ENCODE results near the gene BICDL2.

BICDL2 gene

DNA sequence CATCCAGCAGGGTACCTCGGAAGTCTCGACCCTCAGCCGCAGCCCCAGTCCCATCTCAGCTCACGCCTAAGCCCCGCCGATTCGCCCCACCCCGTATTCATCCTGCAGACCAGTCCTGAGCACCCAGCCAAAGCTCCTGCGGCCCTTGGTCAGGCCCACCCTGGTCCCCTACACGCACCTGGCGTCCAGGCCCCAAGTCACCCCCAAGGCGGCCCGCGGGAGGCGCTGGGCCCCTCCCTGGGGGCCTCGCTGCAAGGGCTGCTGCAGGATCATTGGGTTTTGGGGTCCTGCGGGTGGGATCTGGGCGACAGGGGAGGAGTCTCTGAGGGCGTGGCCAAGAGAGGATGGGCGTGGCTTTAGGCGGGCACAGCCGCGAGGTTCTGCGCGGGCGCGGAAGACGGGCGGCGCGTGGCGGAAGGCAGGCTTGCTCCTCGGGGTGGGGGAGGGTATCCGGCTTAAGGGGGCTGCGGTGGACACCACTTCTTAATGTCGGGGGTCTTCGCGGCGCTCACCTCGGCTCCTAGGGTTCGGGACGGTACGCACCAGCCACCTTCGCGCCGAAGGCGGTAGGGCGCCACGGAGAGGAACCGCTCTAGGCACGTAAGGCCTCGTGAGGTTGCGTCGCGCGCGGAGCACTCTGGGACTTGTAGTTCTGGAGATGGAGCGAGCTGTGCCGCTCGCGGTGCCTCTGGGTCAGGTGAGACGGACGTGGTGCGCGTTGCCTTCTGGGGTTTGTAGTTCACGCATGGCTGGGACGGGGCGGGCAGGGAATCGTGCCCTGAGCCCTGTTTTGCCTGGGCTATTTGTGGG, 12.9 kb downstream of the BICDL2 start, which contains the start of the genes HCFC1R1 and THOC6:
HCFC1R1 (minus strand) TSS at position 274 of the 810 bp plus-strand sequence; CDS start at position 273, 1 bp downstream.
THOC6 (plus strand) TSS at position 367 of the 810 bp plus-strand sequence; CDS start at position 659, 292 bp downstream.
- TF ChIP-seq, protein P1, sequence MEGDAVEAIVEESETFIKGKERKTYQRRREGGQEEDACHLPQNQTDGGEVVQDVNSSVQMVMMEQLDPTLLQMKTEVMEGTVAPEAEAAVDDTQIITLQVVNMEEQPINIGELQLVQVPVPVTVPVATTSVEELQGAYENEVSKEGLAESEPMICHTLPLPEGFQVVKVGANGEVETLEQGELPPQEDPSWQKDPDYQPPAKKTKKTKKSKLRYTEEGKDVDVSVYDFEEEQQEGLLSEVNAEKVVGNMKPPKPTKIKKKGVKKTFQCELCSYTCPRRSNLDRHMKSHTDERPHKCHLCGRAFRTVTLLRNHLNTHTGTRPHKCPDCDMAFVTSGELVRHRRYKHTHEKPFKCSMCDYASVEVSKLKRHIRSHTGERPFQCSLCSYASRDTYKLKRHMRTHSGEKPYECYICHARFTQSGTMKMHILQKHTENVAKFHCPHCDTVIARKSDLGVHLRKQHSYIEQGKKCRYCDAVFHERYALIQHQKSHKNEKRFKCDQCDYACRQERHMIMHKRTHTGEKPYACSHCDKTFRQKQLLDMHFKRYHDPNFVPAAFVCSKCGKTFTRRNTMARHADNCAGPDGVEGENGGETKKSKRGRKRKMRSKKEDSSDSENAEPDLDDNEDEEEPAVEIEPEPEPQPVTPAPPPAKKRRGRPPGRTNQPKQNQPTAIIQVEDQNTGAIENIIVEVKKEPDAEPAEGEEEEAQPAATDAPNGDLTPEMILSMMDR (IDR thresholded peaks at IDR 0.05): no peak

DNA sequence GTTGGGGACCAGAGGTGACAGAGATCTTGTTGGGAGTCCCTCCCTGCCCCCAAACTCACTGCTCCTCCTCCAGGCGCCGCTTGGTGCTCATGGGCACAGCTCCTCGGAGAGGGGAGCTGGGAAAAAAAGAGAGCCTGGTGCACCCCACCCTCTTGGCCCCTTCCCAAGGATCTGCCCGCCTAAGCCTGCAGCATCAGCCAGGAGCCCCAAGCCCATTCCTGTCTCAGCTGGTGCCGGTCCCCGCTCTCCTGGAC, 13.4 kb downstream of the BICDL2 start:
- TF ChIP-seq, protein P1 (IDR thresholded peaks at IDR 0.05): no peak

DNA sequence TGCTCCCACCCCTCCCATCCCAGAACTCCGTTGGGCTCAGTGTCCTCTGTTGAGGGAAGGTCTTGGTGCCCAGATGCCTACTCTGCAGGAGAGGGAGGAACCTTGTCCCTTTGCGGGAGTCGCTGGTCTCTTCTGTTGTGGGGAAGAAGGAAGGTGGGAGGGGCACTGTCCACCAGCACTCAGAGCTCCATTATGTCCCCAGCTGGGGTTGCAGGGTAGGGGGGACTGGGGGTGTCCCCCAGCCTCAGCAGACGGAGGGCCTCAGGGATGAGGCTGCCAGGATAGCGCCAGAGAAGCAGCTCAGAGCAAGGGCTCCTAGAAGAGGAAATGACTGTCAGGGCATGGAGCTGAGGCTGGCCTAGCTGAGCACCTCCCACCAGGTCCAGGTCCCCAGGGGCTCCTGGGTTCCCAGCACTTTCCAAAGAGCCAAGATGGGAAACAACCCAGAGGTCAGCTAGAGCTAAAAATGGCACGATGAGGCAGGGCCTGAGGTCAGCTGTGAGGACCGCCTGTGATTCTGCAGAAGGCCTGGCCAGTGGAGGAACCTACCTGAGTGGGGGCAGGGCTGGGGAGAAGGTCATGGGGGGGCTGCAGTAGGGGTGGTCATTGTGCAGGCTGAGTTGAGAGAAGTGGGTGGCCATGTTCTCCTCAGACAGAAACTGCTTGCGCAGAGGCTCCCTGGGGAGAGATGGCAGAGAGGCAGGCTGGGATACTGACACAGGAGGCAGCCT, 13.9 kb downstream of the BICDL2 start:
- TF ChIP-seq, protein P1 (IDR thresholded peaks at IDR 0.05): no peak

GRCh38 chr16:3022208-3022683, 14.5 kb downstream of the BICDL2 start:
- TF ChIP-seq, protein P1 (IDR thresholded peaks at IDR 0.05): no peak

DNA sequence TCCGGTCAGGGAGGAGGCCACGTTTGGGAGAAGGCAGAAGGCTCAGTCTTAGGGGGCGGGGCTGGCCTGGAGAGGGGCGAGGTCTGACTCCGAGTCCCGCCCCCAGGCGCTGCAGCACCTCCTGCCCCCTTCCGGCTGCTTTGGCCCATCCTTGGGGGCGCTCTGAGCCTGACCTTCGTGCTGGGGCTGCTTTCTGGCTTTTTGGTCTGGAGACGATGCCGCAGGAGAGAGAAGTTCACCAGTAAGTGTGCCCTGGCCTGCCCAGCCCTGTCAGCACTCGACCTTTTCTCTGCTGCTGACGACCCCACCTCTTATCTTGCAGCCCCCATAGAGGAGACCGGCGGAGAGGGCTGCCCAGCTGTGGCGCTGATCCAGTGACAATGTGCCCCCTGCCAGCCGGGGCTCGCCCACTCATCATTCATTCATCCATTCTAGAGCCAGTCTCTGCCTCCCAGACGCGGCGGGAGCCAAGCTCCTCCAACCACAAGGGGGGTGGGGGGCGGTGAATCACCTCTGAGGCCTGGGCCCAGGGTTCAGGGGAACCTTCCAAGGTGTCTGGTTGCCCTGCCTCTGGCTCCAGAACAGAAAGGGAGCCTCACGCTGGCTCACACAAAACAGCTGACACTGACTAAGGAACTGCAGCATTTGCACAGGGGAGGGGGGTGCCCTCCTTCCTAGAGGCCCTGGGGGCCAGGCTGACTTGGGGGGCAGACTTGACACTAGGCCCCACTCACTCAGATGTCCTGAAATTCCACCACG, 15.1 kb downstream of the BICDL2 start:
- TF ChIP-seq, protein P1 (IDR thresholded peaks at IDR 0.05): peak; percentile 49

- TF ChIP-seq, protein P1 (IDR thresholded peaks at IDR 0.05): no peak
These were observed 15.9 kb downstream of the BICDL2 start for GRCh38 chr16:3020604-3021448.

All from LNCAP (cell line).